ENCODE data around the gene PPP3R1. TPM values are rescaled to one million over a fixed set of nuclear protein-coding genes. Genes with fewer than 3 reads are reported as not detected.

PPP3R1 gene
- total RNA-seq, 4 donors from 2014 or later: 9.2 to 32.2 (median 28.1) TPM

DNA sequence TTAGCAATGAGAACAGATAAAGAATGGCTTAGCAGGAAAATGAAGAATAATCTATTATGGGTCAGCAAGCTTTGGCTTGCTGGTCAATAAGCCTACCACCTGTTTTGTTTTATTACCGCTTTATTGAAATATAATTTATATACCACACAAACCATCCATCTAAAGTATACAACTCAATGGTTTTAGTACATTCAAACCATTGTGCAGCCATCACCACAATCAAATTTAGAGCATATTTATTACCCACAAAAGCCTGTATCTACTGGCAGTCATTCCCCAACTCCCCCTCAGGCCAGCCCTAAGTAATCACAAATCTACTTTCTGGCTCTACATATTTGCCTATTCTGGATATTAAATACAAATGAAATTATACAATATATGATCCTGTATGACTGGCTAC lies 17.2 kb downstream of the PPP3R1 start:
- H3K4me1 ChIP-seq: peaks cover 15 to 85% (median 52%) of the 10 kb centered on the region in 4 donors
- H3K4me3 ChIP-seq: no peak overlapping the region
- no peaks in the 10 kb centered on the region for H3K27me3 ChIP-seq
- WGBS, 2 donors (ENCODE audit: low coverage in 1 of 2): 95 to 100% methylated on average over 1 of the region's 1 CpG
- intact Hi-C loops (cut with DNase I; ENCODE audit: low total_unique reads): no loop called here
- TF ChIP-seq EP300 (IDR thresholded peaks at IDR 0.05; ENCODE audit: low read depth): no peak
- TF ChIP-seq POLR2AphosphoS5 (IDR thresholded peaks at IDR 0.05): no peak
- no peak for TF ChIP-seq POLR2A (IDR thresholded peaks at IDR 0.05)
- TF ChIP-seq, protein P1, sequence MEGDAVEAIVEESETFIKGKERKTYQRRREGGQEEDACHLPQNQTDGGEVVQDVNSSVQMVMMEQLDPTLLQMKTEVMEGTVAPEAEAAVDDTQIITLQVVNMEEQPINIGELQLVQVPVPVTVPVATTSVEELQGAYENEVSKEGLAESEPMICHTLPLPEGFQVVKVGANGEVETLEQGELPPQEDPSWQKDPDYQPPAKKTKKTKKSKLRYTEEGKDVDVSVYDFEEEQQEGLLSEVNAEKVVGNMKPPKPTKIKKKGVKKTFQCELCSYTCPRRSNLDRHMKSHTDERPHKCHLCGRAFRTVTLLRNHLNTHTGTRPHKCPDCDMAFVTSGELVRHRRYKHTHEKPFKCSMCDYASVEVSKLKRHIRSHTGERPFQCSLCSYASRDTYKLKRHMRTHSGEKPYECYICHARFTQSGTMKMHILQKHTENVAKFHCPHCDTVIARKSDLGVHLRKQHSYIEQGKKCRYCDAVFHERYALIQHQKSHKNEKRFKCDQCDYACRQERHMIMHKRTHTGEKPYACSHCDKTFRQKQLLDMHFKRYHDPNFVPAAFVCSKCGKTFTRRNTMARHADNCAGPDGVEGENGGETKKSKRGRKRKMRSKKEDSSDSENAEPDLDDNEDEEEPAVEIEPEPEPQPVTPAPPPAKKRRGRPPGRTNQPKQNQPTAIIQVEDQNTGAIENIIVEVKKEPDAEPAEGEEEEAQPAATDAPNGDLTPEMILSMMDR (IDR thresholded peaks at IDR 0.05): no peak
- no peaks in the 10 kb centered on the region for H3K36me3 ChIP-seq
- DNase-seq: no peak
- H3K9me3 ChIP-seq: no peaks in the 10 kb centered on the region
- H3K27ac ChIP-seq: no peak overlapping the region
- in situ Hi-C loops (cut with MboI; ENCODE audit: low pct_ligation_motif_present in 1 of 4, low pct_unique_long_range_greater_than_20kb in 1 of 4, low sequenced_read_pairs in 3 of 4): no loop called here

DNA sequence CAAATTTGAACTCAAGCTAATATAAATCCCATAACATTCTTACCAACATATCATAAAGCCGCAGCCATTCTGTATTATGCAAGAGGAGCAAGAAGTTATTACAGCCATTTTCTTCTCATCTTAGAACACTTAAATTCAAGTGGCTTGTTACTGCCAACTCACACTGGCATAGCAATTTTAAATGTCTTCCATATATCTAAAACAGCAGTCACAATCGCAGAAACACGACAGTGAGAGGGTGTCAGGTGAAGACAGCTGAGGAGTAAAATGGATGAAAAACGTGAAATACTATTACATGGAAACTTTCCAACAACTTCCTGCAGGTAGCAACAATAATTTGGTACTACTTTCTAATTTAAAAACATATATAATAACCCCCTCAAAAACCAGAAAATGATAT lies 17.9 kb downstream of the PPP3R1 start:
- no peaks in the 10 kb centered on the region for H3K27me3 ChIP-seq
- no peak overlapping the region for H3K27ac ChIP-seq
- TF ChIP-seq, protein P1 (IDR thresholded peaks at IDR 0.05): no peak
- TF ChIP-seq POLR2A (IDR thresholded peaks at IDR 0.05) (no peak), EP300 (IDR thresholded peaks at IDR 0.05; ENCODE audit: low read depth) (no peak), POLR2AphosphoS5 (IDR thresholded peaks at IDR 0.05) (no peak)
- no peak overlapping the region for H3K4me3 ChIP-seq
- no peak for DNase-seq
- in situ Hi-C loops (cut with MboI; ENCODE audit: low pct_ligation_motif_present in 1 of 4, low pct_unique_long_range_greater_than_20kb in 1 of 4, low sequenced_read_pairs in 3 of 4) (no loop called here), intact Hi-C loops (cut with DNase I; ENCODE audit: low total_unique reads) (no loop called here)
- 80 to 88% methylated on average over 3 to 4 of the region's 4 CpGs for WGBS, 2 donors (ENCODE audit: low coverage in 1 of 2)
- peaks cover 15 to 81% (median 49%) of the 10 kb centered on the region in 4 donors for H3K4me1 ChIP-seq
- no peaks in the 10 kb centered on the region for H3K9me3 ChIP-seq
- no peaks in the 10 kb centered on the region for H3K36me3 ChIP-seq

GRCh38 chr2:68231061-68231372 lies 21.3 kb downstream of the PPP3R1 start:
- Histone ChIP-seq H3K27me3 (no peaks in the 10 kb centered on the region), H3K27ac (peak overlapping the region in 1 of 4 donors; percentile 54), H3K4me1 (peaks cover 0 to 72% (median 25%) of the 10 kb centered on the region in 4 donors), H3K9me3 (no peaks in the 10 kb centered on the region), H3K36me3 (no peaks in the 10 kb centered on the region), H3K4me3 (no peak overlapping the region)
- no peak for DNase-seq
- TF ChIP-seq POLR2AphosphoS5 (IDR thresholded peaks at IDR 0.05): no peak
- TF ChIP-seq, protein P1 (IDR thresholded peaks at IDR 0.05): no peak
- TF ChIP-seq POLR2A (IDR thresholded peaks at IDR 0.05): no peak
- no peak for TF ChIP-seq EP300 (IDR thresholded peaks at IDR 0.05; ENCODE audit: low read depth)
- in situ Hi-C loops (cut with MboI; ENCODE audit: low pct_ligation_motif_present in 1 of 4, low pct_unique_long_range_greater_than_20kb in 1 of 4, low sequenced_read_pairs in 3 of 4) (no loop called here), intact Hi-C loops (cut with DNase I; ENCODE audit: low total_unique reads) (no loop called here)
- WGBS, 2 donors (ENCODE audit: low coverage in 1 of 2): 23 to 30% methylated on average over 1 of the region's 1 CpG

DNA sequence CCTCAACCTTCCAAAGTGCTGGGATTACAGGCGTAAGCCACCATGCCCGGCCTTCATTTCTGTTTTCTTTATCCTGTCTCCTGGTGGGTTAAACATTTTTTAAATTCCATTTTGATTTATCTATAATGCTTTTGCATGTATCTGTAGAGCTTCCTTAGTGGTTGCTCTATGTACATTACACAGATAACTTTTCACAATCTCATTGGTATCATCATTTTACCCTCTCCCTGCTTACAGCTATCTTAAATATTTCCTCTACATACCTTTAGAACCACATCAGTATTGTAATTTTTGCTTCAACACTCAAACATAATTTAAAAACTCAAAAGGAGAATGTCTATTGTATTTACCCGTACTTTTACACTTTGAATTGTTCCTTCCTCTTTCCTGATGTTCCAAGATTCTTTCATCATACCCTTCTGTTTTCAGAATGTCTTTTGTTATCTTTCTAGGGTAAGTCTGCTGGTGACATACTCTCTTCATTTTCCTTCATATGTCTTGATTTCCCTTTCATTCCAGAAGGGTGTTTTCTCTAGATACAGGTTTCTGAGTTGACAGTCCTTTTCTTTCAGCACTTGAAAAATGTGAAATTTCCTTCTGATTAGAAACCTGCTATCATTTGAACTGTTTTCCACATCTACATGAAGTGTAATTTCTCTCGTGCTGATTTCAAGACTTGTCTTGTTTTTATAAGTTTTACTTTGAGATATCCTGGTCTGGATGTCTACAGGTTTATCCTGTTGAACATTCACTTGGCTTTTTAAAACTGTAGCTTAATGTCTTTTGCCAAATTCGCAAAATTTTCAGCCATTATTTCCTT lies 21.9 kb downstream of the PPP3R1 start:
- no peak for TF ChIP-seq EP300 (IDR thresholded peaks at IDR 0.05; ENCODE audit: low read depth)
- TF ChIP-seq, protein P1 (IDR thresholded peaks at IDR 0.05): no peak
- no peak for TF ChIP-seq POLR2A (IDR thresholded peaks at IDR 0.05)
- no peak for TF ChIP-seq POLR2AphosphoS5 (IDR thresholded peaks at IDR 0.05)
- Histone ChIP-seq H3K4me3 (no peak overlapping the region), H3K9me3 (no peaks in the 10 kb centered on the region), H3K36me3 (no peaks in the 10 kb centered on the region), H3K27ac (peak overlapping the region in 1 of 4 donors; percentile 54), H3K4me1 (peaks cover 0 to 72% (median 23%) of the 10 kb centered on the region in 4 donors), H3K27me3 (no peaks in the 10 kb centered on the region)
- intact Hi-C loops (cut with DNase I; ENCODE audit: low total_unique reads) (no loop called here), in situ Hi-C loops (cut with MboI; ENCODE audit: low pct_ligation_motif_present in 1 of 4, low pct_unique_long_range_greater_than_20kb in 1 of 4, low sequenced_read_pairs in 3 of 4) (no loop called here)
- no peak for DNase-seq
- 56 to 75% methylated on average over 3 to 5 of the region's 5 CpGs for WGBS, 2 donors (ENCODE audit: low coverage in 1 of 2)
